Measurements from ENCODE around the gene GUCD1.

GUCD1 gene

DNA sequence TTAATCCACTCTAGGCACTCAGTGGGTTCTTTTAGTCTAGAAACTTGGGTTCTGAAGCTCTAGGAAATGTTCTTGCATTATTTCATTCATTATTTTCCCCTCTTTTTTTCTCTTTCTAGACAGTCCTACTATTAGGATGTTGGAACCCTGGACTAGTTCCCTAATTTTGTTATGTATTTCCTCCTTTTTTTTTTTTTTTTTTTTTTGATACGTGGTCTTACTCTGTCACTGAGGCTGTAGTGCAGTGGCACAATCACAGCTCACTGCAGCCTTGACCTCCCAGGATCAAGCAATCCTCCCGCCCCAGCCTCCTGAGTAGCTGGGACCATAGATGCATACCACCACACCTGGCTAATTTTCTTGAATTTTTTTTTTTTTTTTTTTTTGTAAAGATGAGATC, 50.4 kb downstream of the GUCD1 start:
- Histone ChIP-seq H3K9me3 (ENCODE audit: control insufficient read depth, low read length) (no peaks in the 10 kb centered on the region), H3K36me3 (ENCODE audit: control insufficient read depth, insufficient read depth, low read length) (no peaks in the 10 kb centered on the region), H3K27me3 (replicated peaks; ENCODE audit: control insufficient read depth, insufficient read depth, low read length, poor library complexity, severe bottlenecking) (no peaks in the 10 kb centered on the region), H3K4me1 (ENCODE audit: control insufficient read depth, insufficient read depth, low read length, poor library complexity, severe bottlenecking) (no peaks in the 10 kb centered on the region), H3K4me3 (ENCODE audit: insufficient read depth, low read depth, low read length, poor library complexity, severe bottlenecking) (no peak overlapping the region), H3K27ac (ENCODE audit: insufficient read depth, low read length, poor library complexity, severe bottlenecking) (no peak overlapping the region)
- DNase-seq, result no peak

DNA sequence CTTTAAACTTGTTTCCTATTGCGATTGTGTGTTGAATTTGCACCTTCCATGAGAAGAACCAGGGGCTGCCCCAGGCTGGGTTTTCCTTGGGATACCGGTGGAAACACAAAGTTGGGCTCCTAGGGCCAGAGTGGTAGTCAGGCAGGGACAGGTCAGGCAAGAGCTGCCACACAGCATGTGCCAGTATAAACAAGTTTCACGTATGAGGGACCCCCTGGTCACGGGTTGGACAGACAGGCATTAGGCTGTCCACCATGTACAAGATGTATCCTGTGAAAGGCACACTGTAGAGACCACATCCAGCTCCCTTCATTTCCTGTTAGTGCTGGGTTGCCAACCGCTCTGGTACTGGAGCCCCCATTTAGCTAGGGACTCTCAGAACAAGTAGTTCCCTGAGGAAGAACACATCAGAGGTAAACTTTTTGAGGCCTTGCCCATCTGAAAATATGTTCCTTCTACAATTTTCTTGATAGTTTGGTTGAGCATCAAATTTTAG, 51.0 kb downstream of the GUCD1 start:
- H3K4me3 ChIP-seq (ENCODE audit: insufficient read depth, low read depth, low read length, poor library complexity, severe bottlenecking), result no peak overlapping the region

DNA sequence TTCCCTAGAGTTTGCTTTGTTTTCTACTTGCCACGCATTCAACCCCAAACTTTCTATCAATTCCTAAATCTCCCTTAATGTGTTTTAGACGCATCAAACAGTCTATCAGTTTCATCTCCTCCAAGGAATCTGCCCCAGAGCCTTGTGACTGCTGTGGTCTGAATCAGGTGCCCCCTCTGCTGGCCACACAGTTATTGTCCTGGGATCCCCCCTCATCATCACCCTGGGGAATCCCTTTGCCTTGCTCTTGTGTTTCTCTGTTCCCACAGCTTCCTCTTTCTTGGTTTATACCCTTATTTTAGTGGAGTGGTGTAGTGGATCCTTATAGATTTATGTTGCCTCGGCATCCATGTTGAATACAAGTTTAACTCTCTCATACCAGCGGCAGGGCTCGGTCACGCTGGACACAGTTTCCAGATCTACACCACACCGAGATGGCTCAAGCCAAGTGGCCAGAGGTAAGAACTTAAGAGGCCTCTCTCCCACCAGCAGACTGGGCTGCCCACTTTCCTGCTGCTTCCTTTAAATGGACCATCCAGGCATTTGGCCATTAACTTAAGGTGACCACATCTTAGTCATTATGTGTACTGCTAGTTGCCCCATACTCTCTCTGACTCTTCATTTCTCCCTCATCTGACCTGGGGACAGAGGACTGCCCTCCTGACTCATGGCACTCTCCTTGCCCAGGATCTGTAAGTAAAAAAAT, 51.6 kb downstream of the GUCD1 start:
- DNase-seq, result peak; percentile 22 to 35 (median 27)
- Histone ChIP-seq H3K27me3 (replicated peaks; ENCODE audit: control insufficient read depth, insufficient read depth, low read length, poor library complexity, severe bottlenecking) (no peaks in the 10 kb centered on the region), H3K4me1 (ENCODE audit: control insufficient read depth, insufficient read depth, low read length, poor library complexity, severe bottlenecking) (no peaks in the 10 kb centered on the region), H3K4me3 (ENCODE audit: insufficient read depth, low read depth, low read length, poor library complexity, severe bottlenecking) (no peak overlapping the region), H3K36me3 (ENCODE audit: control insufficient read depth, insufficient read depth, low read length) (no peaks in the 10 kb centered on the region), H3K27ac (ENCODE audit: insufficient read depth, low read length, poor library complexity, severe bottlenecking) (no peak overlapping the region), H3K9me3 (ENCODE audit: control insufficient read depth, low read length) (no peaks in the 10 kb centered on the region)

More for the DNA sequence above, 51.0 kb downstream of the GUCD1 start:
- Histone ChIP-seq H3K27me3 (replicated peaks; ENCODE audit: control insufficient read depth, insufficient read depth, low read length, poor library complexity, severe bottlenecking) (no peaks in the 10 kb centered on the region), H3K36me3 (ENCODE audit: control insufficient read depth, insufficient read depth, low read length) (no peaks in the 10 kb centered on the region), H3K4me1 (ENCODE audit: control insufficient read depth, insufficient read depth, low read length, poor library complexity, severe bottlenecking) (no peaks in the 10 kb centered on the region), H3K9me3 (ENCODE audit: control insufficient read depth, low read length) (no peaks in the 10 kb centered on the region), H3K27ac (ENCODE audit: insufficient read depth, low read length, poor library complexity, severe bottlenecking) (no peak overlapping the region)
- DNase-seq, result no peak

DNA sequence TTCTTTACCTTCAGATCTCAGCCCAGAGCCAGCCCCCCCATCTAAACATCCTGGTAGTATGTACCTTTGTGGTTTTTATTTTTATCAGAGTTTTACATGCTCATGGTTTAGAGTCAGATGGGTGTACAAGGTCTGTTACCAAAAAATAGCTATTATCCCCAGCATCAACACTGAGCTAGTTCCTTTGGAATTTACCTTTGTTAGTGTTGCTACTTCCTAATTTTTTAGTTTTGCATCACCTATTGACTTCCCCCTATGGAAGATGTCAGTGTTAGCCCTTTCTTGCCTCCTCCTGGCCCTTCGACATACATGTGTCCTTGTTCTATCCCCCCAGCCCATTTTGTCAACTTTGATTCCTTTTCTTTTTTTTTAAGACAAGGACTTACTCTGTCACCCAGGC, 52.4 kb downstream of the GUCD1 start:
- Histone ChIP-seq H3K27me3 (replicated peaks; ENCODE audit: control insufficient read depth, insufficient read depth, low read length, poor library complexity, severe bottlenecking) (no peaks in the 10 kb centered on the region), H3K27ac (ENCODE audit: insufficient read depth, low read length, poor library complexity, severe bottlenecking) (no peak overlapping the region)

DNA sequence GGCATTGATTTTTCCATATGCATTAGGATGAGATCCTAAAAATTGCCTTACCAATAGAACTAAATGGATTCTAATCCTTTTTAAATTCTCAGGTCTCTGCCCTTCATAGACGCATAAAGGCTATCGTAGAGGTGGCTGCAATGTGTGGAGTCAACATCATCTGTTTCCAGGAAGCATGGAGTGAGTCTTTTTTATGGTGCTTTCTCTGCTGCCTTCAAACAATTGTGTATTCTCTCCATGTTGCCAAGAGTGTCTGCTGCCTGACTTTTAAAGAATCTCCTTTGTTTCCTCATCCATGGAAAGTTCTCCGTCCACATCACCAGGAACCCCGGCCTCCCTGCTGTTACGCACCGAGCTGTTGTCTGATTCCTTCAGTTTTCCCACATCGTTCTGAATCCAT, 52.9 kb downstream of the GUCD1 start:
- no peak for DNase-seq
- no peak overlapping the region for H3K4me3 ChIP-seq (ENCODE audit: insufficient read depth, low read depth, low read length, poor library complexity, severe bottlenecking)
- no peaks in the 10 kb centered on the region for H3K36me3 ChIP-seq (ENCODE audit: control insufficient read depth, insufficient read depth, low read length)
- H3K4me1 ChIP-seq (ENCODE audit: control insufficient read depth, insufficient read depth, low read length, poor library complexity, severe bottlenecking), result no peaks in the 10 kb centered on the region
- no peak overlapping the region for H3K27ac ChIP-seq (ENCODE audit: insufficient read depth, low read length, poor library complexity, severe bottlenecking)
- H3K9me3 ChIP-seq (ENCODE audit: control insufficient read depth, low read length), result no peaks in the 10 kb centered on the region
- H3K27me3 ChIP-seq (replicated peaks; ENCODE audit: control insufficient read depth, insufficient read depth, low read length, poor library complexity, severe bottlenecking), result no peaks in the 10 kb centered on the region

More for the DNA sequence above, 52.4 kb downstream of the GUCD1 start:
- Histone ChIP-seq H3K4me1 (ENCODE audit: control insufficient read depth, insufficient read depth, low read length, poor library complexity, severe bottlenecking) (no peaks in the 10 kb centered on the region), H3K36me3 (ENCODE audit: control insufficient read depth, insufficient read depth, low read length) (no peaks in the 10 kb centered on the region), H3K9me3 (ENCODE audit: control insufficient read depth, low read length) (no peaks in the 10 kb centered on the region), H3K4me3 (ENCODE audit: insufficient read depth, low read depth, low read length, poor library complexity, severe bottlenecking) (no peak overlapping the region)
- no peak for DNase-seq

DNA sequence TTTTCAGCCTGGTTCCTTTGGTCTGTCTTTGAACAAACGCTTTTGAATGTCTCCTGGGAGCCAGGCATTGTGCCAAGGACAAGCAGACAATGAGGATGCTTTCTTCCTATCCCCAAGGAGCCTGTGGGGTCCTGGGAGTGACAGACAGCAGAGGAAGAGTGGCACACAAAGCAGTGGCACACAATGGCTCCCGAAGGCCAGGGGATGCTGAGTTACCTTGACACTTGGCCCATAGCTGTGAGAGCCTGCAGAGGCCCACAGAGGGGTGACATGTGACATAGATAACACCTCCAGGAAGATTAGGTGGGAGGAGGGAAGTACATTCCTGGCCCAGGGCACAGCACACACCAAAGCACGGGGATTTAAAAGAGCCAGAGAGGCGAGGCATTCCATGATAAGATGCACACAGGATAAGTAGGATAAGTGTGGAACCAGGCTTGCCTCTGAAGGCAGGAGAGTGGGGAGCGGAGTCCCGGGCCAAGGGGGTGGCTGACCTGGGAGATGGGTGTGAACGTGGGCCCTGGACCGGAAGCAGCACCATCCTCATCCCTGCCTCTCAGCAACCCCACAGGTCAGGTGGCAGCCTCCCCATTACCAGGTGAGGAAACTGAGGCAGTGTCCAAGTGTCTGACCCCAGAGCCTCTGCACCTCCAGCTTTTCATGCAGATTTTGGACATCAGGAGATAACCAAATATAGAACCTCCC, 53.5 kb downstream of the GUCD1 start:
- H3K27me3 ChIP-seq (replicated peaks; ENCODE audit: control insufficient read depth, insufficient read depth, low read length, poor library complexity, severe bottlenecking), result no peaks in the 10 kb centered on the region
- H3K9me3 ChIP-seq (ENCODE audit: control insufficient read depth, low read length), result no peaks in the 10 kb centered on the region
- no peak overlapping the region for H3K4me3 ChIP-seq (ENCODE audit: insufficient read depth, low read depth, low read length, poor library complexity, severe bottlenecking)
- no peak overlapping the region for H3K27ac ChIP-seq (ENCODE audit: insufficient read depth, low read length, poor library complexity, severe bottlenecking)
- H3K4me1 ChIP-seq (ENCODE audit: control insufficient read depth, insufficient read depth, low read length, poor library complexity, severe bottlenecking), result no peaks in the 10 kb centered on the region
- DNase-seq, result no peak
- H3K36me3 ChIP-seq (ENCODE audit: control insufficient read depth, insufficient read depth, low read length), result no peaks in the 10 kb centered on the region

DNA sequence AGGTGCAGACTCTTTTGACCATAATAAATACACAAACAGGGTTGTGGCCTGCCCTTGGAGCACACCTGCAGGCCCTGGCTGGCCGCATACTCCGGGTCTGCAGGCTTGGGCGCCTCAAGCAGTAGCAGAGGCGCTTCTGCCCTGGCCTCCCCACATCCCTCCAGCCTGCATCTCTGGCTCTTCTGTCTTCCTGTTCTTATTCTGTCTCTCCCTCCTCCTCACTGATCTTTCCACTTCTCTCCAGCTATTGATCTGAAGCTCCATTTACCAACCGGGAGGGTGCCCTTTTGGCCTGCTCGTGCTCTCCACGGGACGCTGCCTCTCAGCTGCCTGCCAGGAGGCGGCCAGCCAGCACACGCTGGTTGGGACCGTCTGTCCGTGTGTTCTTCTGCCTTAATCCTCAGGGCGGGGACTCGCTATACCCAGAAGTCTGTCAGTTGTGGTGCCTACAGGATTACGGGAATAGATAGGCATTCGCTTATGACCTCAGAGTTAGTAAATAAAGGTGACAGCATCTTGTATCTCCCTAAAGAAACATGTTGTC, 54.6 kb downstream of the GUCD1 start:
- no peaks in the 10 kb centered on the region for H3K4me1 ChIP-seq (ENCODE audit: control insufficient read depth, insufficient read depth, low read length, poor library complexity, severe bottlenecking)

DNA sequence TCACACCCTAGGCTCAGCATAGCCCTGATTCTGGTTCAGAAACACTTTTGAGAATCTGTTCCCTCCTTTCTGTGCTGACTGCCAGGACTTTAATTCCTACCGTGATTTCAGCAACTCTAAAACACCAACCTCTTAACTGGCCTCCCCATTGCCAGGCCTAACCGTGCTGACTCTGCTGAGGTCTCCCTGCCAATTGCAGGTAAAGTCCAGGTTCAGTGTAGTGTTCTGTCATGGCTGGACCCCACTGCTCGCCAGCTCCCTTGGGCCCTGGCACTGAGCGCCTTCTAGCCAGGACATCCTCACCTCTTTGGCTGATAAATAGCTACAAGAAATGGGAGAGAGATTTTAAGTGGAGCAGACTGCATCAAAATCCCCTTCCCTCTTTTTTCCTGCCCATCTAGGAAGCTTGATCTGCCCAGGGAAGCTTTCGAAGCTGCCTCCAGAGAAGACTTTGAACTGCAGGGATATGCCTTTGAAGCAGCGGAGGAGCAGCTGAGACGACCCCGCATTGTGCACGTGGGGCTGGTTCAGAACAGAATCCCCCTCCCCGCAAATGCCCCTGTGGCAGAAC, 55.1 kb downstream of the GUCD1 start:
- no peak overlapping the region for H3K4me3 ChIP-seq (ENCODE audit: insufficient read depth, low read depth, low read length, poor library complexity, severe bottlenecking)
- H3K36me3 ChIP-seq (ENCODE audit: control insufficient read depth, insufficient read depth, low read length), result no peaks in the 10 kb centered on the region
- no peak overlapping the region for H3K27ac ChIP-seq (ENCODE audit: insufficient read depth, low read length, poor library complexity, severe bottlenecking)
- no peaks in the 10 kb centered on the region for H3K27me3 ChIP-seq (replicated peaks; ENCODE audit: control insufficient read depth, insufficient read depth, low read length, poor library complexity, severe bottlenecking)
- H3K9me3 ChIP-seq (ENCODE audit: control insufficient read depth, low read length), result no peaks in the 10 kb centered on the region
- H3K4me1 ChIP-seq (ENCODE audit: control insufficient read depth, insufficient read depth, low read length, poor library complexity, severe bottlenecking), result no peaks in the 10 kb centered on the region
- DNase-seq, result no peak

More for the DNA sequence above, 54.6 kb downstream of the GUCD1 start:
- Histone ChIP-seq H3K4me3 (ENCODE audit: insufficient read depth, low read depth, low read length, poor library complexity, severe bottlenecking) (no peak overlapping the region), H3K27me3 (replicated peaks; ENCODE audit: control insufficient read depth, insufficient read depth, low read length, poor library complexity, severe bottlenecking) (no peaks in the 10 kb centered on the region), H3K9me3 (ENCODE audit: control insufficient read depth, low read length) (no peaks in the 10 kb centered on the region), H3K27ac (ENCODE audit: insufficient read depth, low read length, poor library complexity, severe bottlenecking) (no peak overlapping the region), H3K36me3 (ENCODE audit: control insufficient read depth, insufficient read depth, low read length) (no peaks in the 10 kb centered on the region)
- no peak for DNase-seq

DNA sequence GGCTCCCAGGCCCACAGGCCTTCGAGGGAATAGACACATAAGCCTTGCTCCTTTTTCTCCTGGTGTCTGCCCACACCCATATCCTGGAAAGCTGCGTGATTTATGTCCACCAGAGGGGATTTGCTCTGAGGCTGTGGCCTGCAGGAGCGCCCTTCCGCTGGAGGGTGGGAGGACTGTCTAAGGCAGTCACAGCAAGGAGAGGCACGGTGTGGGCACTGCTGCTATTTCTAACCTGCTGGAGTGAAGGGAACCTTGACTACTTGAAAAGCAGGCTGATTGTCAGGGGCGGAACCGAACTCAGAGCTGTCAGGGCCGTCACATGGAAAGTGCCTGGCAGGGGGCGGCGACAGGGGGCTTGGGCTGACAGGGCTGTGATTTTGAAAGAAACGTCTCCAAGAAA, 56.1 kb downstream of the GUCD1 start:
- no peaks in the 10 kb centered on the region for H3K4me1 ChIP-seq (ENCODE audit: control insufficient read depth, insufficient read depth, low read length, poor library complexity, severe bottlenecking)
- H3K36me3 ChIP-seq (ENCODE audit: control insufficient read depth, insufficient read depth, low read length), result no peaks in the 10 kb centered on the region
- no peak overlapping the region for H3K27ac ChIP-seq (ENCODE audit: insufficient read depth, low read length, poor library complexity, severe bottlenecking)
- H3K27me3 ChIP-seq (replicated peaks; ENCODE audit: control insufficient read depth, insufficient read depth, low read length, poor library complexity, severe bottlenecking), result no peaks in the 10 kb centered on the region
- no peak overlapping the region for H3K4me3 ChIP-seq (ENCODE audit: insufficient read depth, low read depth, low read length, poor library complexity, severe bottlenecking)
- no peak for DNase-seq
- no peaks in the 10 kb centered on the region for H3K9me3 ChIP-seq (ENCODE audit: control insufficient read depth, low read length)

DNA sequence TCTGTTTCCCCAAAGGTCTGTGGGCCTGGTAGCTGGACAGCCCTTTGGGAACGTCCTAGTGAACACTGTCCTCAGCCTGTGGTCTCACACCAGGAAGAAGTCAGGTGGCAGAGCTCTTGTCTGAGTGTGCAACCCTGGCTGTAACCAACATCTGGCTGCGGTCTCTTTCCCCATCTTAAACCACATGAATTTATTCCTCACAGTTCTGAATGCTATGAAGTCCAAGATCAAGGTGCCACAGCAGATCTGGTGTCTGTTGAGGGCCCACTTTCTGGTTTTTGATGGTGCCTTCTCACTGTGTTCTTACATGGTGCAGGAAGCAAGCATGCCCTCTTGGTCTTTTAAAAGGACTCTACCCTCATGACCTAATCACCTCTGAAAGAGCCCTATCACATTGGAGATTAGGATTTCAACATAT, 57.1 kb downstream of the GUCD1 start:
- Histone ChIP-seq H3K4me3 (ENCODE audit: insufficient read depth, low read depth, low read length, poor library complexity, severe bottlenecking) (no peak overlapping the region), H3K27ac (ENCODE audit: insufficient read depth, low read length, poor library complexity, severe bottlenecking) (no peak overlapping the region), H3K9me3 (ENCODE audit: control insufficient read depth, low read length) (no peaks in the 10 kb centered on the region), H3K4me1 (ENCODE audit: control insufficient read depth, insufficient read depth, low read length, poor library complexity, severe bottlenecking) (no peaks in the 10 kb centered on the region), H3K36me3 (ENCODE audit: control insufficient read depth, insufficient read depth, low read length) (no peaks in the 10 kb centered on the region), H3K27me3 (replicated peaks; ENCODE audit: control insufficient read depth, insufficient read depth, low read length, poor library complexity, severe bottlenecking) (no peaks in the 10 kb centered on the region)
- DNase-seq, result no peak
